ENCODE data around the gene FUT7. TPM values are rescaled to one million over a fixed set of nuclear protein-coding genes. Genes with fewer than 3 reads are reported as not detected.
A peak's percentile ranks its signal among the peaks of the same experiment; 100 is the strongest.

The FUT7 gene
- total and polyA plus RNA-seq, 2 of the 13 experiments (the other 11 are each of a cell fraction or from before 2014, with no cell fraction given) = 0.05 TPM; not detected in 1

DNA sequence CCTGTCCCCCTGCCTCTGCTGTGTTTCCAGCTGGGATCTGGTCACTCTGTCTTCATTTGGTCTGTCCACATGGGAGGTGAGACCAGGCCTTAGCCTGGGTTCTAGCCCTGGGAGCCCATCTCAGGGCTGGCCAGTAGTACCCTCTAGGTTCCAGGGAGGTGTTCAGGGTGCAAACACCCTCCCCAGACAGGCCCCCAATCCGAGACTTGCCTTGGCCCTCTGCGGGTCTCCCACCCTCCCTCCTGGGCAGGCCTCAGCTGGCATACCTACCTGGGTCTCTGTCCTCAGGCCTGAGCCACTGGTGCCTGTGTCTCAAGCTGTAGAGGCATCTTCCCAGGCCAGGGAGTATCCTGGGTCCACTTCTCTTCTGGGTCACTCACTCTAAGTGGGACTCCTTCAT lies 39.4 kb upstream of the FUT7 start (continued):
- TF ChIP-seq, protein P1, sequence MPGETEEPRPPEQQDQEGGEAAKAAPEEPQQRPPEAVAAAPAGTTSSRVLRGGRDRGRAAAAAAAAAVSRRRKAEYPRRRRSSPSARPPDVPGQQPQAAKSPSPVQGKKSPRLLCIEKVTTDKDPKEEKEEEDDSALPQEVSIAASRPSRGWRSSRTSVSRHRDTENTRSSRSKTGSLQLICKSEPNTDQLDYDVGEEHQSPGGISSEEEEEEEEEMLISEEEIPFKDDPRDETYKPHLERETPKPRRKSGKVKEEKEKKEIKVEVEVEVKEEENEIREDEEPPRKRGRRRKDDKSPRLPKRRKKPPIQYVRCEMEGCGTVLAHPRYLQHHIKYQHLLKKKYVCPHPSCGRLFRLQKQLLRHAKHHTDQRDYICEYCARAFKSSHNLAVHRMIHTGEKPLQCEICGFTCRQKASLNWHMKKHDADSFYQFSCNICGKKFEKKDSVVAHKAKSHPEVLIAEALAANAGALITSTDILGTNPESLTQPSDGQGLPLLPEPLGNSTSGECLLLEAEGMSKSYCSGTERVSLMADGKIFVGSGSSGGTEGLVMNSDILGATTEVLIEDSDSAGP (CRISPR knock-in tag; IDR thresholded peaks at IDR 0.05; ENCODE audit: borderline replicate concordance) = 0 out of 2 replicates have a peak, but pooled peaks have one; percentile 4
- TF ChIP-seq, protein P2, sequence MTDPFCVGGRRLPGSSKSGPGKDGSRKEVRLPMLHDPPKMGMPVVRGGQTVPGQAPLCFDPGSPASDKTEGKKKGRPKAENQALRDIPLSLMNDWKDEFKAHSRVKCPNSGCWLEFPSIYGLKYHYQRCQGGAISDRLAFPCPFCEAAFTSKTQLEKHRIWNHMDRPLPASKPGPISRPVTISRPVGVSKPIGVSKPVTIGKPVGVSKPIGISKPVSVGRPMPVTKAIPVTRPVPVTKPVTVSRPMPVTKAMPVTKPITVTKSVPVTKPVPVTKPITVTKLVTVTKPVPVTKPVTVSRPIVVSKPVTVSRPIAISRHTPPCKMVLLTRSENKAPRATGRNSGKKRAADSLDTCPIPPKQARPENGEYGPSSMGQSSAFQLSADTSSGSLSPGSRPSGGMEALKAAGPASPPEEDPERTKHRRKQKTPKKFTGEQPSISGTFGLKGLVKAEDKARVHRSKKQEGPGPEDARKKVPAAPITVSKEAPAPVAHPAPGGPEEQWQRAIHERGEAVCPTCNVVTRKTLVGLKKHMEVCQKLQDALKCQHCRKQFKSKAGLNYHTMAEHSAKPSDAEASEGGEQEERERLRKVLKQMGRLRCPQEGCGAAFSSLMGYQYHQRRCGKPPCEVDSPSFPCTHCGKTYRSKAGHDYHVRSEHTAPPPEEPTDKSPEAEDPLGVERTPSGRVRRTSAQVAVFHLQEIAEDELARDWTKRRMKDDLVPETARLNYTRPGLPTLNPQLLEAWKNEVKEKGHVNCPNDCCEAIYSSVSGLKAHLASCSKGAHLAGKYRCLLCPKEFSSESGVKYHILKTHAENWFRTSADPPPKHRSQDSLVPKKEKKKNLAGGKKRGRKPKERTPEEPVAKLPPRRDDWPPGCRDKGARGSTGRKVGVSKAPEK (CRISPR knock-in tag; IDR thresholded peaks at IDR 0.05; ENCODE audit: borderline replicate concordance) = no peak
- TF ChIP-seq, protein P3, sequence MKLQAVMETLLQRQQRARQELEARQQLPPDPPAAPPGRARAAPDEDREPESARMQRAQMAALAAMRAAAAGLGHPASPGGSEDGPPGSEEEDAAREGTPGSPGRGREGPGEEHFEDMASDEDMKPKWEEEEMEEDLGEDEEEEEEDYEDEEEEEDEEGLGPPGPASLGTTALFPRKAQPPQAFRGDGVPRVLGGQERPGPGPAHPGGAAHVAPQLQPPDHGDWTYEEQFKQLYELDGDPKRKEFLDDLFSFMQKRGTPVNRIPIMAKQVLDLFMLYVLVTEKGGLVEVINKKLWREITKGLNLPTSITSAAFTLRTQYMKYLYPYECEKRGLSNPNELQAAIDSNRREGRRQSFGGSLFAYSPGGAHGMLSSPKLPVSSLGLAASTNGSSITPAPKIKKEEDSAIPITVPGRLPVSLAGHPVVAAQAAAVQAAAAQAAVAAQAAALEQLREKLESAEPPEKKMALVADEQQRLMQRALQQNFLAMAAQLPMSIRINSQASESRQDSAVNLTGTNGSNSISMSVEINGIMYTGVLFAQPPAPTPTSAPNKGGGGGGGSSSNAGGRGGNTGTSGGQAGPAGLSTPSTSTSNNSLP (IDR thresholded peaks at IDR 0.05; ENCODE audit: low read depth, low read length) = no peak
- TF ChIP-seq TEAD2 (CRISPR knock-in tag; IDR thresholded peaks at IDR 0.05) (no peak), SRSF9 (IDR thresholded peaks at IDR 0.05; ENCODE audit: borderline replicate concordance, insufficient read depth, low read depth, low read length, poor library complexity, severe bottlenecking) (no peak), ZNF264 (CRISPR knock-in tag; IDR thresholded peaks at IDR 0.05) (no peak), MEF2D (CRISPR knock-in tag; IDR thresholded peaks at IDR 0.05) (no peak), ZNF253 (CRISPR knock-in tag; IDR thresholded peaks at IDR 0.05; ENCODE audit: borderline replicate concordance) (peak; percentile 35; the same call in 1 of the 2 replicates), ZNF883 (CRISPR knock-in tag; IDR thresholded peaks at IDR 0.05; ENCODE audit: not compliant biosample characterization) (peak; percentile 3), ZNF558 (CRISPR knock-in tag; IDR thresholded peaks at IDR 0.05; ENCODE audit: borderline replicate concordance) (no peak), KDM3A (CRISPR knock-in tag; IDR thresholded peaks at IDR 0.05; ENCODE audit: low read depth) (no peak), ZNF768 (CRISPR knock-in tag; IDR thresholded peaks at IDR 0.05) (no peak), FOXO1 (CRISPR knock-in tag; IDR thresholded peaks at IDR 0.05) (no peak), ZNF451 (CRISPR knock-in tag; IDR thresholded peaks at IDR 0.05) (no peak)
- TF ChIP-seq, protein P4, sequence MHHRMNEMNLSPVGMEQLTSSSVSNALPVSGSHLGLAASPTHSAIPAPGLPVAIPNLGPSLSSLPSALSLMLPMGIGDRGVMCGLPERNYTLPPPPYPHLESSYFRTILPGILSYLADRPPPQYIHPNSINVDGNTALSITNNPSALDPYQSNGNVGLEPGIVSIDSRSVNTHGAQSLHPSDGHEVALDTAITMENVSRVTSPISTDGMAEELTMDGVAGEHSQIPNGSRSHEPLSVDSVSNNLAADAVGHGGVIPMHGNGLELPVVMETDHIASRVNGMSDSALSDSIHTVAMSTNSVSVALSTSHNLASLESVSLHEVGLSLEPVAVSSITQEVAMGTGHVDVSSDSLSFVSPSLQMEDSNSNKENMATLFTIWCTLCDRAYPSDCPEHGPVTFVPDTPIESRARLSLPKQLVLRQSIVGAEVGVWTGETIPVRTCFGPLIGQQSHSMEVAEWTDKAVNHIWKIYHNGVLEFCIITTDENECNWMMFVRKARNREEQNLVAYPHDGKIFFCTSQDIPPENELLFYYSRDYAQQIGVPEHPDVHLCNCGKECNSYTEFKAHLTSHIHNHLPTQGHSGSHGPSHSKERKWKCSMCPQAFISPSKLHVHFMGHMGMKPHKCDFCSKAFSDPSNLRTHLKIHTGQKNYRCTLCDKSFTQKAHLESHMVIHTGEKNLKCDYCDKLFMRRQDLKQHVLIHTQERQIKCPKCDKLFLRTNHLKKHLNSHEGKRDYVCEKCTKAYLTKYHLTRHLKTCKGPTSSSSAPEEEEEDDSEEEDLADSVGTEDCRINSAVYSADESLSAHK (CRISPR knock-in tag; IDR thresholded peaks at IDR 0.05; ENCODE audit: borderline replicate concordance) = no peak
- TF ChIP-seq, protein P5, sequence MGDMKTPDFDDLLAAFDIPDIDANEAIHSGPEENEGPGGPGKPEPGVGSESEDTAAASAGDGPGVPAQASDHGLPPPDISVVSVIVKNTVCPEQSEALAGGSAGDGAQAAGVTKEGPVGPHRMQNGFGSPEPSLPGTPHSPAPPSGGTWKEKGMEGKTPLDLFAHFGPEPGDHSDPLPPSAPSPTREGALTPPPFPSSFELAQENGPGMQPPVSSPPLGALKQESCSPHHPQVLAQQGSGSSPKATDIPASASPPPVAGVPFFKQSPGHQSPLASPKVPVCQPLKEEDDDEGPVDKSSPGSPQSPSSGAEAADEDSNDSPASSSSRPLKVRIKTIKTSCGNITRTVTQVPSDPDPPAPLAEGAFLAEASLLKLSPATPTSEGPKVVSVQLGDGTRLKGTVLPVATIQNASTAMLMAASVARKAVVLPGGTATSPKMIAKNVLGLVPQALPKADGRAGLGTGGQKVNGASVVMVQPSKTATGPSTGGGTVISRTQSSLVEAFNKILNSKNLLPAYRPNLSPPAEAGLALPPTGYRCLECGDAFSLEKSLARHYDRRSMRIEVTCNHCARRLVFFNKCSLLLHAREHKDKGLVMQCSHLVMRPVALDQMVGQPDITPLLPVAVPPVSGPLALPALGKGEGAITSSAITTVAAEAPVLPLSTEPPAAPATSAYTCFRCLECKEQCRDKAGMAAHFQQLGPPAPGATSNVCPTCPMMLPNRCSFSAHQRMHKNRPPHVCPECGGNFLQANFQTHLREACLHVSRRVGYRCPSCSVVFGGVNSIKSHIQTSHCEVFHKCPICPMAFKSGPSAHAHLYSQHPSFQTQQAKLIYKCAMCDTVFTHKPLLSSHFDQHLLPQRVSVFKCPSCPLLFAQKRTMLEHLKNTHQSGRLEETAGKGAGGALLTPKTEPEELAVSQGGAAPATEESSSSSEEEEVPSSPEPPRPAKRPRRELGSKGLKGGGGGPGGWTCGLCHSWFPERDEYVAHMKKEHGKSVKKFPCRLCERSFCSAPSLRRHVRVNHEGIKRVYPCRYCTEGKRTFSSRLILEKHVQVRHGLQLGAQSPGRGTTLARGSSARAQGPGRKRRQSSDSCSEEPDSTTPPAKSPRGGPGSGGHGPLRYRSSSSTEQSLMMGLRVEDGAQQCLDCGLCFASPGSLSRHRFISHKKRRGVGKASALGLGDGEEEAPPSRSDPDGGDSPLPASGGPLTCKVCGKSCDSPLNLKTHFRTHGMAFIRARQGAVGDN (CRISPR knock-in tag; IDR thresholded peaks at IDR 0.05) = peak; percentile 49
